Erythroblast (primary cell): ENCODE measurements around the gene OSBPL5.

Experiments
- DNase-seq, 2 experiments: peaks; one replicate each; lab custom pipeline; 2025; lab: John Stamatoyannopoulos, UW
- GATA1 ChIP-seq: IDR thresholded peaks from 2 replicates; pipeline ENCODE4 v1.6.1; 2011; ENCODE audit warnings: low read depth, mild to moderate bottlenecking, control low read depth, low read length, moderate library complexity
- POLR2A ChIP-seq: IDR thresholded peaks from 2 replicates; pipeline ENCODE4 v1.6.1; 2011; ENCODE audit warnings: mild to moderate bottlenecking, low read length

The OSBPL5 gene

DNA sequence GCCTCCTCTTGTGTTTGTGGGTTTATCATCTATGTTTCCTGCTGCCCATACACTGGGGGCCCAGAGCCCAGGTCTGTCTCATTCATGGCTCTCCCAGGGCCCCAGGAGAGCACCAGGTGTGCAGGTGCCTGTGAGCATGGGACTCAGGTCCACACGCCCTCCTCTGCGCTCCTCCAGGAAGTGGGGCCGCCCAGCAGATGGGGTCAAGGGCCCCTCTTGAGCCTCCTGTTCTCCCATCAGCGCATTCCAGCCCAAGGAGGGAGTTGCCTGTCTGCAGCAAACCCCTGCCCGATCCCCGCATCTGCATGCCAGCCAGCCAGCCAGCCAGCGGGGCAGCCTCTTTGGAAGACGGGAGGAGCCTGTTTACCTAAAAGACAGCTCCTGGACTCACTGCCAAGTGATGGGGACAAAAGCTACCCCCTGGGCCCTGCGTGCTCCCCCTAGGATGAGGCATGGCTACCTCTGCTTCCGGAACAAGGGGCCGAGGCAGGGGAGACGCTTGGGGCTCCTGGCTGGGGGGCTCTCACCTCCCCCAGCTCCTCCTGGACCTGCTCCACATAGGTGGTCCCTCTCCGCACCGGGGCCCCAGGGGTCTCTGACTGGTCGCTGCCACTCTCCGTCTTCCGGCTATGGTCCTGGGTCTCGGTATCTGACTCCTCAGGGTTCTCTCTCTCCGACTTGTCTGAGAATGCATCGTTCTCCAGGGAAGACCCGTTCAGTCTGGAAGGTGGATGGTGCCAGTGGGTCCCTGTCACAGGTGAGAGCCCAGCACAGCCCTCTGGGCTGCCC lies 58.2 kb downstream of the OSBPL5 start:
- no peak for DNase-seq
- TF ChIP-seq POLR2A (no peak), GATA1 (no peak)

DNA sequence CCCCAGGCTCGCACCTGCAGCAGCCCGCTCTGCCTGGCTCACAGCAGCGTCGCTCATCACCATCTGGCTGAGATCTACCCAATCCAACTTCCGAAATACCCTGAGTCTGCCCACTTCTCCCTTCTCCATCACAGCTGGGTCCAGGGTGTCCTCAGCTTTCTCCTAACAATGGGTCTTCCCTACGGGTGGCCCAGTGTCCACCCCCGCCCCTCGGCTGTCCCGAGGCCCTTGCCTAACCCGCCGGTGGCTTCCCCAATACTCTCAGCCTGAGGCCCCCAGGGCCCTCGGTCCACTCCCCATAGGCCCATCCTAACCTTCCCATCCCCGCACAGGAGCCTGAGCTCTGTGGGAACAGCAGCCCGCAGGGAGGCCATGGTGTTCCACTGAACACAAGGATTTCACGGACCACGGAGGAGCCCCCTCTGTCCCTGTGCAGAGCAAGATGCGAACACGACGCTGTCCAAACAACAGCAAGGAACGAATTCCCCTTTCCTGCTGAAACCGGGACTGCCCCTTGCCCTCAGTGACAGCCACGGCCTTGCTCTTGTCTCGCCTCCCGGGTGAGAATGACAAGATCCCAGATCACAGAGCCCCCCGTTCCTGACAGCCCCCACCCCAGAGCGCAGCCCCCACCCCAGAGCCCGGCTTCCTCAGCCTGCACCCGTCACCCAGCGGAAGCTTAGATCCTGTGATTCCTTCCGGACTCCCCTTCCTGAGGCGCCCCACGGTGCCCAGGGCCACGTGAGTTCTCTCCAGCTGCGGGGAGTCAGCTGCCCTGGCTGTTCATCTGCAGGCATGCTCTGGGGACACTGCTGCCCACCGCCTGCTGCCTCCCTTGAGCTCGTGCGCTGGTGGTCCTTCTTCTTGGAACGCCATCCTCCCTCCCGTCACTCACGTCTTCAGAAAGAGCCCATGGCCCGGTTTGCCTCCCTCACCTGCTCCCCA lies 59.0 kb downstream of the OSBPL5 start:
- DNase-seq: no peak
- TF ChIP-seq POLR2A: no peak
- no peak for TF ChIP-seq GATA1

DNA sequence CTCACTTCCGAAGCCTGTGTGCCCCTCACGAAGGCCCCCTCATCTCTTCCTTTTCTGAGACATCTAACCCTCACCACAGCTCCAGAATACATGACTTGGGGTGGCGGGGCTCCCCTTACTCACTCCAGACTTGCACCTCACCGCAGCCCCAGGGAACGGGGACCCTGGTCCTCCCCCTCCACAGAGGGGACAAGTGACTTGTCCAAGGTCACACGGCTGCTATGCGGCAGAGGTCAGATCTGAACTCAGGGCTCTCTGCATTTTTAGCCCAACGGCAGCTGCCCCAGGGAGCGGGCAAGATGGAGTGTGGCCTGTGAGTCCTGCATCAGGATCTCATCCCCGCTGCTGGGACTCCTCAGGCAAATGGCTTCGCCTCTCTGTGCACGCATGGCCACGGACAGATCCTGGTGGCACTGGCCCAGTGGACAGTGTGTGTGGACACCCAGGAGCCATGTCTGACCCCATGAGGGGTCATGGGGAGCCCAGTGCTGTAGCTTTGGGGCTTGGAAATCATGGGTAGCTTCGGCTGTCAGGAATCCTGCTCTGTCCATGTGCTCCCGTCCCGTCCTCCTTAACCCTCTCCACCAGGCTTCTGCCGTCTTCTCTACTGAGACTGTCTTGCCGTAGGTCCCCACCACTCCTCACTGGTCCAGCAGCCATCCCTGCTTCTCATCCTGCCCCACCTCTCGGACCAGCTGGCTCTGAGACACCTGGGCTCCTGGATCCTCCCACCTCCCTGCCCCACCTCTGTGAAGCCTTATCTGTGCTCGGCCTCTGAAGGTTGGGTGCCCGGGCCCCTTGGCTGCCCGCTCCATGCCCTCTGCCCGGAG lies 59.9 kb downstream of the OSBPL5 start:
- TF ChIP-seq GATA1: no peak
- no peak for TF ChIP-seq POLR2A
- no peak for DNase-seq

DNA sequence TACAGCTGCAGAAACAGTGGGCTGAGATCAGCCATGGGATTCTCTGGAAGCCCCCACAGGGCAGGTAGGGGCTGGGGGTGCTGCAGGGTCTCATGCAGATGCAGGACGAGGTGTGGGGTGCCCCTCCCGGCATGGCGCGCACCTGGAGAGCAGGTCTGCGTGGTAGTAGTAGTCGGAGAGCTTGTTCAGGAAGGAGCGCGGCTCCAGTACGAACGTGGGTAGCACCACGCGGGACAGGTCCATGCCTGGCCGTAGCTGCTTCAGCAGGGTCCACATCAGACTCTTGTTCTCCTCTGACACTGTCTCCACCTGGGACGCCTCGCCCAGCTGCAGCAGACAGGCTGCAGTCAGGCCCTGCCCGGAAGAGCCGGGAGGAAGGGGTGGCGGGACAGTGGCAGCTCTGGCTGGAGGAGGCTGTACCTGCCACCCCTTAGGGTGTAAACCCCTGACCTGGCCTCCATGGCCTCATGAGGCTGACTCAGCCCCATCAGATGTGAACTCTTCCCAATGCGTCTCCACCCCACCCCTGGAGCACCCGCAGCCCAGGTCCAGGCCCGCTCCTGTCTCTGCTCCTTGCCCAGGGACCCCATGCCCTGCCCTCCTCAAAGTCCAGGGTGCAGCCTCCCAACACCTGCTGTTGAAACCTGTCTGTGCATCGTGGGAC lies 60.9 kb downstream of the OSBPL5 start:
- DNase-seq: no peak
- TF ChIP-seq GATA1 (no peak), POLR2A (no peak)

DNA sequence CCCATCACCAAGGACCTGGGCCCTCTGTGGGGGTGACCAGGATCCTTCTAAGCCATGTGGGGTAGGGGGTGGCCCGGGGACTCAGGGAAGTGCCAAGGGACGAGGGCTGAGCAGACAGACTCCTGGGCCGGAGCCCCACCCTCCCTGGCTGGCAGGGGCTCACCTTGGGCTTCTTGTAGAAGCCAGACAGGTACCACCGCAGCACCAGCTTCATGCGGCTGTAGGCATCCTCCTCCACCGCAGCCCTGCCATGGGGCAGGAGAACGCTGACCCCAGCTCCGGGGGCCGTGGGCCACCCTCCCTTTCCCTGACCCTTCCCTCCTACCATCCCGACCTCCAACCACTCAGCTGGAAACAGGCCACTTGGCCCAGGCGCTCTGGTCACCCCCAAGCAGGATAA lies 62.0 kb downstream of the OSBPL5 start:
- TF ChIP-seq POLR2A: no peak
- TF ChIP-seq GATA1: no peak

DNA sequence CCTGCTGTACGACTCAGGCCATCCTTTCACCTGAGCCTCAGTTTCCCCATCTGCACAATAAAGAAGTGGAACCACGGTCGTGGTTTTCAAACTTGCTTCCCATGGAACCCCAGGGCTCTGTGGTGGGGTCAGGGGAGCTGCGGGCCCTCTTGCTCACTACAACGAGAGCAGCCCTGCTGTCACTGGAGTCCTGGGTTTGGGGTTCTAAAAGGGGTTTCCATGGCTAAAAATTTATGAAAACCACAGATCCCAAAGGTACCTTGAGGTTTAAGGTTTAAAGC lies 62.5 kb downstream of the OSBPL5 start:
- no peak for DNase-seq
- no peak for TF ChIP-seq GATA1
- no peak for TF ChIP-seq POLR2A

More for the DNA sequence above, 62.0 kb downstream of the OSBPL5 start:
- no peak for DNase-seq

DNA sequence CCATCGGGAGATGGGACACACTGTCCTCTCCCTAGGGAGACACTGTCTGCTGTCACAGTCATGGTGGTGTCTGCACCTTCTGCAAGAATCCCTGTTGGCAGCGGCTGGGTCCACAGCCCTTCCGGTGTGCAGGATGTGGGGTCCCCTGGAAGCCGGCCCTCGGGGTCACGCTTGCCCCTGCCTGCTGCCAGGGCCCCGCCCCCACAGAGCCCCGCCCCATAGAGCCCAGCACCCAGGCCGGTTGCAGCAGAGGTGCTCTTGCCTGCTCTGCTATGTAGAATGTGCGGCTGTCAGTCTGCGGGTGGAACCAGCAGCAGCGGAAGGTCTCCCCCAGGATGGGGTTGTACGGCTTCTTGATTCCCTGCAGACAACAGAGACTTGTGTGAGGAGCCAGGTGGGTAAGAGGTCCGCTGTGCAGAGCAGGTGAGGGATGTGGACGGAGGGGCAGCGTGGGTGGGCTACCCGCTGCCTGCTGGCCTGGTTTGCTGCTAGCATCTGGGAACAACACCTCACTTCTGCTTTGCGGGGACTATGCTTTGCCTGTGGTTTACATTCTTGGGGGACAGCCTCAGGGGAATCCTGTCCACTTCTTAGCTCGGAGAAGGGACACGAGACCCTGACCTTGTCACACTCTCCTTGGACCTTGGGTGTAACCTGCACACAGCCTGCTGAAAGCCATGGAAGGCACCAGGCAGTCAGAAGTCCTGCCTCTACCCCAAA lies 63.0 kb downstream of the OSBPL5 start:
- DNase-seq: no peak
- no peak for TF ChIP-seq GATA1

DNA sequence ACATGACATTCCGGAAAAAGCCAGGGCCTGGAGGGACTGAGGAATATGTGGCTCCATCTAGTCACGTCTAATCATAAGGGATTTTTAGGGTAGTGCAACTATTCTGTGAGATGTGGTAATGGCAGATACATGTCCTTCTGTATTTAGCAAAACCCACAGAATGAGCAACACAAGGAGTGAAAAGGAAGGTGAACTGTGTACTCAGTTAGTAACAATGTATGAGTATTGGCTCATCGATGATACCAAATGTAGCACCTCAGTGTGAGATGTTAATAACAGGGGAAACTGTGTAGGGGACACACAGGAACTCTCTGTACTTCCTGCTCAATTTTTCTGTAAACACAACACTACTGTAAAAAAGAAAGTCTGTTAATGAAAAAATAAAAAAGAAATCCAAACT lies 65.9 kb downstream of the OSBPL5 start:
- TF ChIP-seq GATA1 (no peak), POLR2A (no peak)
- DNase-seq: no peak

DNA sequence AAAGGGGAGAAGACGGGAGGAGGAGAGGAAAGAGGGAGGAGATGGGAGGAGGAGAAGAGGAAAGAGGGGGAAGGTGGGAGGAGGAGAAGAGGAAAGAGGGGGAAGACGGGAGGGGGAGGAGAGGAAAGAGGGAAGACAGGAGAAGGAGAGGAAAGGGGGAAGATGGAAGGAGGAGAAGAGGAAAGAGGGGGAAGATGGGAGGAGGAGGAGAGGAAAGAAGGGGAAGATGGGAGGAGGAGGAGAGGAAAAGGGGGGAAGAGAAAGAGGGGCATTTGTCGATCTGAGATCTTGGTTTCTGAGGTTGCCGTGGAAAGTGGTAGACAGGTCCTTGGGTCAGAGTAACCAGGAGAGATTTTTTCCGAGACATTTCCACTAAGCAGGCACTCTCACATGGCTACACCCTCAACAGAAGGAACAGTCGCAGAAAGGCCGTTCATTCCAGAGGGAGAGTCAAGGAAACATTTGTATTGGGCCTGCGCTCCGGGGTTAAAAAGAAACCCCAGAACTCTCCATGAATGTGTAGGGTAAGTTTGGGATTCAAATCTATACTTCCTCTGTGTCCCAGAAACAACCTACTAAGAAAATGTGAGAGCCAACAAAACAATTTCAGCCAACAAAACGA lies 68.1 kb downstream of the OSBPL5 start:
- no peak for DNase-seq
- TF ChIP-seq GATA1 (no peak), POLR2A (no peak)

DNA sequence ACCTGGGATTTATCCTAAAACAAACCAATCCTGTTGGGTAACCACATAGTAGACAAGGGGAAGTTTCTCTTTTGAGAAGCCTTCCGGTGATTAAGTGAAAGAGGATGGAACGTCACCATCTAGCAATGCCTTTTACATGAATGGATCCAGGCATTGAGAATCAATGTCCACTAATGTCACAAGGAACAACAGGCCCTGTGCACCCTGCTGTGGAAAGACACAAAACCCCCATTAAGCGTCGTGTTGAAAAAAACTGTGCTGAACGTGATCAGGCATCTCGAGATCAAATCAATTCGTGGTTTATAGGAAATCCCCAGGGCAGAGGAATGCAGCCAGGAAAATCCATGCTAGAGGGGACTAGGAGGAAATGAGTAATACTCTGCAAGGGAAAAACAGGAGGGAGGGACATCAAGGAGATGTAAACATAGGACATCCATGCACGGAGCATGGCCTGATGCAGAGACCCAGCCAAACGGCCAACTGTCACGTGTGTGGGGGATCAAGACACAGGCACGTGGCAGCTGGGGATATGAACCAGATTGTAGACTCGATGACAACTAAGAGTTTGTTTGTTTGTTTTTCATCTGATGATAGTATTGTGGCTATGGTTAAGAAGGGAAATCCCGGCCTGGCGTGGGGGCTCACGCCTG lies 69.3 kb downstream of the OSBPL5 start:
- no peak for DNase-seq
- TF ChIP-seq GATA1: no peak
- no peak for TF ChIP-seq POLR2A

DNA sequence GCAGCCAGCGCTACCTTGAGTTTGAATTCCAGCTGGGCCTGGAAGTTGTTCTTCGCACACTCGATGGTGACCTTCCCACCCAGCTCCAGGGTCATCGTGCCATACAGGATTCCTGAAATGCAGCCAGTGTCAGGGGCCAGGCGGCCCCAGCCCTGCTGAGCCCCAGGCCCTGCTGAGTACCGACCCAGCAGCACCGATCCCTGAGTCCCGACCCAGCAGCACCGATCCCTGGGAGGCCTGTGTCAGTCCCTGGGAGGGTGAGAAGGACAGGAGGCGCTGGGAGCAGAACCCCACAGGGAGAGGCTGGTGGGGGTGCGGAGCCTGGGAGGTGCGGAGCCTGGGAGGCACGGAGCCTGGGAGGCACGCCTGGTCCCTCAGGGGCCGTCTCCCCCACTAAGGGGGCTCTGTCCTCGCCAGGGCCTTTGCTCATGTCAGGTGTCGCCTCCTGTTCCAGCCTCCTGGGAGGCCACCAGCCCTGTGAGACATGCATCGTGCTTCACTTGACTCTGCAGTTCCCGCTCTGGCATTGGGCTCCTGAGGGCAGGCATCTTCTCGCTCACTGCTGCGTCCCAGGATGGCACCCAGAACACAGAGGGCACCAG lies 70.8 kb downstream of the OSBPL5 start:
- DNase-seq: no peak
- TF ChIP-seq GATA1 (no peak), POLR2A (no peak)
